Tibial artery (tissue), 4 donors: ENCODE results near the gene NSMF.

Source experiments
- DNase-seq, 2 donors: peaks; one replicate each; pipeline ENCODE4 v3.0.0-alpha.2; 2019
- H3K27ac ChIP-seq, 2 donors: fragments of 200-600 bp; sonication (generic) in 1 of 2; 1 replicate in 1 of 2; 2 replicates in 1 of 2; pipeline ENCODE4 v1.5.1; 2018 to 2019; ENCODE audit warnings: mild to moderate bottlenecking in 1 of 2
- H3K27me3 ChIP-seq, 2 donors: fragments of 200-600 bp; sonication (generic) in 1 of 2; one replicate each; pipeline versions ENCODE4 v1.5.1 to v1.6.0; 2016 to 2019
- H3K36me3 ChIP-seq, 3 donors: fragments of 200-600 bp; sonication (generic) in 2 of 3; one replicate each; pipeline ENCODE4 v1.5.1; 2016 to 2019; ENCODE audit warnings: mild to moderate bottlenecking in 2 of 3
- H3K4me1 ChIP-seq, 4 donors: fragments of 200-600 bp; sonication (generic) in 2 of 4; 1 replicate in 3 of 4; 2 replicates in 1 of 4; pipeline ENCODE4 v1.5.1; 2016 to 2019
- H3K4me3 ChIP-seq, 2 donors: fragments of 200-600 bp; sonication (generic) in 1 of 2; 1 replicate in 1 of 2; 2 replicates in 1 of 2; pipeline ENCODE4 v1.5.1; 2018 to 2019; ENCODE audit warnings: mild to moderate bottlenecking in 2 of 2
- H3K9me3 ChIP-seq, 3 donors: fragments of 200-600 bp; sonication (generic) in 1 of 3; one replicate each; pipeline ENCODE4 v1.5.1; 2016 to 2019
- CTCF ChIP-seq, 2 experiments: fragments of 200-600 bp in 1 of 2; fragments of 450-650 bp in 1 of 2; IDR thresholded peaks; one replicate each; pipeline ENCODE4 v1.5.1; 2017 to 2019; ENCODE audit warnings: antibody characterized with exemption in 2 of 2, mild to moderate bottlenecking in 1 of 2, moderate library complexity in 1 of 2
- intact Hi-C: fragments of 100-400 bp; cut with DNase I; formaldehyde crosslinking; loops from one replicate; pipeline ENCODE4 v1.15.0; 2023; ENCODE audit warnings: low total_unique reads

The NSMF gene

GRCh38 chr9:137488327-137488653, 29.2 kb upstream of the NSMF start:
- intact Hi-C loops, result no loop called here
- TF ChIP-seq CTCF (IDR thresholded peaks at IDR 0.05), result no peak
- H3K4me1 ChIP-seq, result no peaks in the 10 kb centered on the region
- H3K27me3 ChIP-seq, result no peaks in the 10 kb centered on the region
- H3K4me3 ChIP-seq, result no peak overlapping the region
- H3K9me3 ChIP-seq, result no peaks in the 10 kb centered on the region
- peaks cover 0 to 46% (median 9%) of the 10 kb centered on the region in 3 donors for H3K36me3 ChIP-seq
- no peak for DNase-seq
- no peak overlapping the region for H3K27ac ChIP-seq

- TF ChIP-seq CTCF (IDR thresholded peaks at IDR 0.05), result no peak
- H3K4me1 ChIP-seq, result no peaks in the 10 kb centered on the region
- no peaks in the 10 kb centered on the region for H3K27me3 ChIP-seq
- H3K4me3 ChIP-seq, result no peak overlapping the region
- H3K36me3 ChIP-seq, result peaks cover 0 to 41% (median 9%) of the 10 kb centered on the region in 3 donors
- no peak overlapping the region for H3K27ac ChIP-seq
- DNase-seq, result no peak
- no peaks in the 10 kb centered on the region for H3K9me3 ChIP-seq
- intact Hi-C loops, result no loop called here
Observed at GRCh38 chr9:137487454-137488326, 28.6 kb upstream of the NSMF start.

GRCh38 chr9:137486545-137487453, 27.7 kb upstream of the NSMF start:
- Histone ChIP-seq H3K4me1 (peaks cover 0 to 8% (median 2%) of the 10 kb centered on the region in 4 donors), H3K4me3 (no peak overlapping the region), H3K36me3 (peaks cover 0 to 32% (median 6%) of the 10 kb centered on the region in 3 donors), H3K27me3 (no peaks in the 10 kb centered on the region), H3K9me3 (no peaks in the 10 kb centered on the region), H3K27ac (no peak overlapping the region)
- intact Hi-C loops, result no loop called here
- TF ChIP-seq CTCF (IDR thresholded peaks at IDR 0.05), result no peak
- DNase-seq, result no peak

- Histone ChIP-seq H3K36me3 (peaks cover 0 to 25% (median 0%) of the 10 kb centered on the region in 3 donors), H3K4me1 (peaks cover 0 to 13% (median 2%) of the 10 kb centered on the region in 4 donors), H3K9me3 (no peaks in the 10 kb centered on the region), H3K27ac (no peak overlapping the region), H3K4me3 (no peak overlapping the region), H3K27me3 (no peaks in the 10 kb centered on the region)
- intact Hi-C loops, result no loop called here
- DNase-seq, result no peak
- no peak for TF ChIP-seq CTCF (IDR thresholded peaks at IDR 0.05)
Observed at GRCh38 chr9:137486141-137486490, 27.0 kb upstream of the NSMF start.

GRCh38 chr9:137485343-137486140, 26.4 kb upstream of the NSMF start:
- Histone ChIP-seq H3K27ac (no peak overlapping the region), H3K9me3 (no peaks in the 10 kb centered on the region), H3K36me3 (peaks cover 0 to 25% (median 0%) of the 10 kb centered on the region in 3 donors), H3K27me3 (no peaks in the 10 kb centered on the region), H3K4me3 (no peak overlapping the region), H3K4me1 (peaks cover 0 to 13% (median 2%) of the 10 kb centered on the region in 4 donors)
- intact Hi-C loops, result no loop called here
- no peak for DNase-seq
- TF ChIP-seq CTCF (IDR thresholded peaks at IDR 0.05), result no peak
